SK-N-SH (cell line): ENCODE results near the gene GGA2. TPM values are rescaled to one million over a fixed set of nuclear protein-coding genes. Genes with fewer than 3 reads are reported as not detected.
"Not testable (repeated sequence)": the region's sequence is repeated elsewhere in the genome, so short reads cannot be mapped to it uniquely, and the experiment has no call there.

ENCODE experiments used
- CTCF ChIA-PET: fragments of 300-600, 350-600 bp; formaldehyde crosslinking; extraction: SDS; loops from one replicate; lab custom pipeline; 2021; lab: Yijun Ruan, JAX
- POLR2A ChIA-PET: fragments of 350-600 bp; sonication (Branson Sonifier 250); formaldehyde crosslinking; extraction: SDS; loops from one replicate; lab custom pipeline; 2020; ENCODE audit warnings: antibody characterized with exemption, inconsistent platforms; lab: Yijun Ruan, JAX
- DNase-seq: peaks from one replicate; pipeline ENCODE4 v3.0.0; 2012
- H2AFZ ChIP-seq: fragments of 200-600 bp; sonication (generic); 2 replicates; pipeline ENCODE4 v1.8.1; 2016; ENCODE audit warnings: antibody characterized with exemption, mild to moderate bottlenecking, low read depth
- H3F3A ChIP-seq: fragments of 200-600 bp; sonication (generic); replicated peaks from 2 replicates; pipeline ENCODE3; 2016; ENCODE audit warnings: antibody characterized with exemption, mild to moderate bottlenecking; ENCODE audit not compliant: insufficient read depth
- H3K27ac ChIP-seq, 2 experiments: fragments of 200-500 bp in 1 of 2; fragments of 200-600 bp in 1 of 2; sonication (Bioruptor generic) in 1 of 2; sonication (generic), shearing (Covaris generic) in 1 of 2; 2 replicates each; pipeline versions ENCODE4 v1.5.1 to v1.6.1; 2014 to 2016; ENCODE audit warnings: low read depth in 2 of 2, inconsistent platforms in 1 of 2, low read length in 1 of 2, mild to moderate bottlenecking in 1 of 2, mixed read lengths in 1 of 2
- H3K27me3 ChIP-seq: fragments of 200-600 bp; sonication (generic), shearing (Covaris generic); 2 replicates; pipeline ENCODE4 v1.6.1; 2016; ENCODE audit warnings: mixed run types; ENCODE audit not compliant: insufficient read depth
- H3K36me3 ChIP-seq, 2 experiments: fragments of 200-500 bp in 1 of 2; fragments of 200-600 bp in 1 of 2; sonication (Bioruptor generic) in 1 of 2; sonication (generic) in 1 of 2; replicated peaks in 1 of 2; 2 replicates each; pipeline versions ENCODE3 to v1.5.1; 2014 to 2016; ENCODE audit warnings: low read length in 1 of 2, mild to moderate bottlenecking in 1 of 2; ENCODE audit not compliant: insufficient read depth in 2 of 2, control insufficient read depth in 1 of 2
- H3K4me1 ChIP-seq, 2 experiments: fragments of 200-500 bp in 1 of 2; fragments of 200-600 bp in 1 of 2; sonication (Bioruptor generic) in 1 of 2; sonication (generic), shearing (Covaris generic) in 1 of 2; 2 replicates each; pipeline versions ENCODE4 v1.5.1 to v1.6.1; 2014 to 2016; ENCODE audit warnings: low read depth in 1 of 2, low read length in 1 of 2, mixed run types in 1 of 2; ENCODE audit not compliant: insufficient read depth in 2 of 2, control insufficient read depth in 1 of 2
- H3K4me2 ChIP-seq: fragments of 200-600 bp; sonication (generic), shearing (Covaris generic); 2 replicates; pipeline ENCODE4 v1.6.1; 2017; ENCODE audit warnings: mixed run types
- H3K4me3 ChIP-seq, 2 experiments: fragments of 200-500 bp in 1 of 2; fragments of 200-600 bp in 1 of 2; sonication (Bioruptor generic) in 1 of 2; sonication (generic), shearing (Covaris generic) in 1 of 2; 2 replicates each; pipeline versions ENCODE4 v1.5.1 to v1.8.1; 2014 to 2016; ENCODE audit warnings: low read depth in 2 of 2, inconsistent platforms in 1 of 2, low read length in 1 of 2, mild to moderate bottlenecking in 1 of 2, mixed read lengths in 1 of 2, moderate library complexity in 1 of 2
- H3K79me2 ChIP-seq: fragments of 200-600 bp; sonication (generic); 2 replicates; pipeline ENCODE4 v1.8.1; 2017; ENCODE audit warnings: mild to moderate bottlenecking; ENCODE audit not compliant: insufficient read depth
- H3K9ac ChIP-seq: fragments of 200-600 bp; sonication (generic); 2 replicates; pipeline ENCODE4 v1.6.1; 2017; ENCODE audit warnings: mixed run types
- H3K9me2 ChIP-seq: fragments of 200-600 bp; sonication (generic); 2 replicates; pipeline ENCODE4 v1.6.1; 2017; ENCODE audit warnings: mixed run types
- H3K9me3 ChIP-seq: fragments of 200-600 bp; sonication (generic); 2 replicates; pipeline ENCODE4 v1.6.1; 2017; ENCODE audit warnings: mixed run types, mild to moderate bottlenecking, moderate library complexity
- H4K20me1 ChIP-seq: fragments of 200-600 bp; sonication (generic); 2 replicates; pipeline ENCODE4 v1.6.1; 2017; ENCODE audit warnings: mild to moderate bottlenecking, mixed run types; ENCODE audit not compliant: insufficient read depth
- ELF1 ChIP-seq: IDR thresholded peaks from 2 replicates; pipeline ENCODE4 v1.4.0; 2012
- MXI1 ChIP-seq: IDR thresholded peaks from 2 replicates; pipeline ENCODE4 v1.6.1; 2012; ENCODE audit warnings: mild to moderate bottlenecking, low read depth, low read length, improper control_type of control experiment
- NRF1 ChIP-seq: IDR thresholded peaks from 2 replicates; pipeline ENCODE4 v1.6.1; 2012; ENCODE audit warnings: low read depth, mild to moderate bottlenecking, low read length
- POLR2AphosphoS5 ChIP-seq: IDR thresholded peaks from 2 replicates; pipeline ENCODE4 v1.6.1; 2012; ENCODE audit warnings: low read depth, low read length
- TAF1 ChIP-seq: IDR thresholded peaks from 2 replicates; pipeline ENCODE4 v1.6.1; 2012; ENCODE audit warnings: low read depth, mild to moderate bottlenecking, low read length, moderate library complexity, borderline replicate concordance
- WGBS: methylation state at CpG from one replicate; pipeline ENCODE4 v1.1.6; 2017; ENCODE audit warnings: low lambda C conversion rate; 5-methylcytosine and 5-hydroxymethylcytosine counted together
- polyA plus RNA-seq, 3 experiments: library from polyadenylated mRNA; depleted of rRNA; stranded (reverse); fragments of >200 nt; gene quantifications; 2 replicates each; pipeline ENCODE4 v1.2.3, GENCODE V29; 2012
- TF ChIP-seq, protein P1 (sequence below): IDR thresholded peaks from 2 replicates; pipeline ENCODE4 v1.4.0; 2012; ENCODE audit warnings: low read depth, borderline replicate concordance
- TF ChIP-seq, protein P2 (sequence below): IDR thresholded peaks from 2 replicates; pipeline ENCODE4 v1.6.1; 2012; ENCODE audit warnings: mild to moderate bottlenecking, low read depth, low read length, moderate library complexity

Gene GGA2
- polyA plus RNA-seq, 1 of the 3 experiments (the other 2 are of a cell fraction), result 23.4 TPM

DNA sequence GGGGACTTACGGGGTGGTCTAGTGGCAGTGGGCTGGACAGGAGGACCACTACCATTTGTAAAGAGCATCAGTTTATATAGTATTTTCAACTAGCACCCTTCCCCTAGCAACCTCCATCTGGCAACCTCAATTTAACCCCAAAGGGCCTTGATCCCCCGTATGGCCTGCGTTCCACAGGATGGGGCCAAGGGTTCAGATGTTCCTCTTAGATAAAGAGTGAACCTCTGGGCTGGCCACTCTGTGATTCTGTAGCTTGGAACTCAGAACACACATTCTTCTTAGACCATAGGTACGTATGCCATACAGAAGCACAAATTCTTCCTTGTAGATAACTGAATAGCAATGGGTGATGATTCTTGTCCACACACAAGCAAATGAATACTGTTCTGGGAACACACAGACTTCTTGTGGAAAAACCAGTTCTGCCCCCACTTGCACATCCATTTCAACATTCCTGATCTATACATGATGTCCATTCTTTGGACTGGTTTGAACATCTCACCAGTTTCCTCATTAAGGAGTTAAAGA, 1.9 kb upstream of the GGA2 start (continued):
- TF ChIP-seq, protein P1, sequence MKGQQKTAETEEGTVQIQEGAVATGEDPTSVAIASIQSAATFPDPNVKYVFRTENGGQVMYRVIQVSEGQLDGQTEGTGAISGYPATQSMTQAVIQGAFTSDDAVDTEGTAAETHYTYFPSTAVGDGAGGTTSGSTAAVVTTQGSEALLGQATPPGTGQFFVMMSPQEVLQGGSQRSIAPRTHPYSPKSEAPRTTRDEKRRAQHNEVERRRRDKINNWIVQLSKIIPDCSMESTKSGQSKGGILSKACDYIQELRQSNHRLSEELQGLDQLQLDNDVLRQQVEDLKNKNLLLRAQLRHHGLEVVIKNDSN, result no peak
- TF ChIP-seq POLR2AphosphoS5 (no peak), NRF1 (no peak), TAF1 (no peak)

DNA sequence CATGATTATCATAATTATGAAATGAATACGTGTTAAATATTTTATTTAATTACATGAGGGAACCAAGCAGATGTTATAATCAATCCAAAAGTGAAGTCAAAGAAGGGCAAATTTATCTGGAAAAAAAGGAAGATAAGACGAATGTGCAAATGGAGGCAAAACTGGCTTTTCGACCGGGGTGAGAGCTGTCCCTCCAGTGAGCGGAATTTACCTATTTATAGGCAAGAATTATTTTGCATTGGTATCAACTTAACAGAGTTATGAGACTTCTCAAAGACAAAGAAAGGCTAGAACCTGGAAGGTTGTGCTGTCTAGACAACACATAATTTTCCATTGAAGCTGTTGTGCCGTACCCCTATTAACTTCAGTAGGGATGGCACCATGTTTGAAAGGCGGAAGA, 1.4 kb upstream of the GGA2 start:
- 95% methylated on average over 7 of the region's 7 CpGs for WGBS
- CTCF ChIA-PET, result interaction anchor here (0.7 kb wide), 1 partner anchor 78 kb away, joined by 3 read pairs; no protein-coding TSS in a partner anchor
- POLR2A ChIA-PET, result no interaction called here

DNA sequence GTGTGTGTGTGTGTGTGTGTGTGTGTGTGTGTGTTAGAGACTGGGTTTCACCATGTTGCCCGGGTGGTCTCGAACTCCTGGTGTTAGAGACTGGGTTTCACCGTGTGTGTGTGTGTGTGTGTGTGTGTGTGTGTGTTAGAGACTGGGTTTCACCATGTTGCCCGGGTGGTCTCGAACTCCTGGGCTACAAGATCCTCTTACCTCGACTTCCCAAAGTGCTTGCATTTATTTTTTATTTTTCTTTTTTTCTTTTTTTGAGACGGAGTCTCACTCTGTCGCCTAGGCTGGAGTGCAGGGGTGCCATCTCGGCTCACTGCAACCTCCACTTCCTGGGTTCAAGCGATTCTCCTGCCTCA, 599 bp upstream of the GGA2 start:
- DNase-seq, H3K9me3 ChIP-seq, H3K36me3 ChIP-seq, H3K27me3 ChIP-seq, H3K27ac ChIP-seq, H3K4me1 ChIP-seq, H3K9me2 ChIP-seq, H3F3A ChIP-seq: not testable (repeated sequence)
- Histone ChIP-seq H2AFZ (peak overlapping the region; percentile 86; the same call in 1 of the 2 replicates), H4K20me1 (peaks cover 34% of the 10 kb centered on the region), H3K9ac (peak overlapping the region; percentile 80; the same call in 1 of the 2 replicates), H3K4me3 (peak overlapping the region in 1 of 2 experiments; percentile 64; a peak in 3 of 4 replicates), H3K4me2 (peak overlapping the region; percentile 99), H3K79me2 (peaks cover 40% of the 10 kb centered on the region)
- ChIA-PET CTCF (interaction anchor here (0.6 to 1.8 kb wide), 2 partner anchors 75 to 762 kb away, joined by 4 to 5 read pairs; no protein-coding TSS in a partner anchor), POLR2A (interaction anchor here (0.7 kb wide), 1 partner anchor 29 kb away, joined by 3 read pairs; no protein-coding TSS in a partner anchor)
- WGBS, result 72% methylated on average over 10 of the region's 10 CpGs

More for the DNA sequence above, 1.4 kb upstream of the GGA2 start:
- no peak overlapping the region for H3K4me2 ChIP-seq
- TF ChIP-seq MXI1 (no peak), POLR2AphosphoS5 (no peak), ELF1 (no peak), NRF1 (no peak), TAF1 (no peak)
- TF ChIP-seq, protein P2, sequence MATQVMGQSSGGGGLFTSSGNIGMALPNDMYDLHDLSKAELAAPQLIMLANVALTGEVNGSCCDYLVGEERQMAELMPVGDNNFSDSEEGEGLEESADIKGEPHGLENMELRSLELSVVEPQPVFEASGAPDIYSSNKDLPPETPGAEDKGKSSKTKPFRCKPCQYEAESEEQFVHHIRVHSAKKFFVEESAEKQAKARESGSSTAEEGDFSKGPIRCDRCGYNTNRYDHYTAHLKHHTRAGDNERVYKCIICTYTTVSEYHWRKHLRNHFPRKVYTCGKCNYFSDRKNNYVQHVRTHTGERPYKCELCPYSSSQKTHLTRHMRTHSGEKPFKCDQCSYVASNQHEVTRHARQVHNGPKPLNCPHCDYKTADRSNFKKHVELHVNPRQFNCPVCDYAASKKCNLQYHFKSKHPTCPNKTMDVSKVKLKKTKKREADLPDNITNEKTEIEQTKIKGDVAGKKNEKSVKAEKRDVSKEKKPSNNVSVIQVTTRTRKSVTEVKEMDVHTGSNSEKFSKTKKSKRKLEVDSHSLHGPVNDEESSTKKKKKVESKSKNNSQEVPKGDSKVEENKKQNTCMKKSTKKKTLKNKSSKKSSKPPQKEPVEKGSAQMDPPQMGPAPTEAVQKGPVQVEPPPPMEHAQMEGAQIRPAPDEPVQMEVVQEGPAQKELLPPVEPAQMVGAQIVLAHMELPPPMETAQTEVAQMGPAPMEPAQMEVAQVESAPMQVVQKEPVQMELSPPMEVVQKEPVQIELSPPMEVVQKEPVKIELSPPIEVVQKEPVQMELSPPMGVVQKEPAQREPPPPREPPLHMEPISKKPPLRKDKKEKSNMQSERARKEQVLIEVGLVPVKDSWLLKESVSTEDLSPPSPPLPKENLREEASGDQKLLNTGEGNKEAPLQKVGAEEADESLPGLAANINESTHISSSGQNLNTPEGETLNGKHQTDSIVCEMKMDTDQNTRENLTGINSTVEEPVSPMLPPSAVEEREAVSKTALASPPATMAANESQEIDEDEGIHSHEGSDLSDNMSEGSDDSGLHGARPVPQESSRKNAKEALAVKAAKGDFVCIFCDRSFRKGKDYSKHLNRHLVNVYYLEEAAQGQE, result no peak
- H3K9ac ChIP-seq, result no peak overlapping the region
- H3K27ac ChIP-seq, result no peak overlapping the region
- H3K4me3 ChIP-seq, result no peak overlapping the region
- peaks cover 5% of the 10 kb centered on the region for H3F3A ChIP-seq
- no peak for DNase-seq
- no peaks in the 10 kb centered on the region for H3K9me2 ChIP-seq
- peaks cover 0 to 6% of the 10 kb centered on the region in 2 experiments; a peak in 1 of 4 replicates for H3K4me1 ChIP-seq
- no peaks in the 10 kb centered on the region for H3K27me3 ChIP-seq
- H3K9me3 ChIP-seq, result no peaks in the 10 kb centered on the region
- H2AFZ ChIP-seq, result no peak overlapping the region
- peaks cover 25% of the 10 kb centered on the region for H4K20me1 ChIP-seq
- peaks cover 31% of the 10 kb centered on the region for H3K79me2 ChIP-seq
- no peaks in the 10 kb centered on the region for H3K36me3 ChIP-seq
